GM12874 (cell line): ENCODE results near the gene KIAA1217.

Experiments
- TF ChIP-seq, protein P1 (sequence below): IDR thresholded peaks from 2 replicates; pipeline ENCODE4 v1.5.1; 2011; ENCODE audit warnings: low read depth, mild to moderate bottlenecking, control low read depth, low read length, moderate library complexity; ENCODE audit not compliant: insufficient read depth

Gene KIAA1217

DNA sequence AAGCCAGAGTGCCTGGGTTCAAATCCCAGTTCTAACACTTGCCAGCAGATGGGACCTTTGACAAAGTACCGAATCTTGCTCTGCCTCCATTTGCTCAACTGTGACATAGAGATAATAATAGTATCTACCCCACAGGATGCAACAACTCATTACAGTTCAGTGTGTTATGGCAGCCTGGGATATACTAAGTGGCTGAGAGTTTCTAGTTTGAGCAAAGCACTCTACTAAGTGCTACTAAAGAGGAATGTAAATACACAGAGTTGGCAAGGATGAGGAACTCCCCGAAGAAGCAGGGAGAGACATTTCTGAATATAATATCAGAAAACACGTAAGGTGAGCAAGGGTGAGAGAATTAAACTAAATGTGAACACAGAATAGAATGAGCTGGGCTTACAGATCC, 271.5 kb downstream of the KIAA1217 start:
- TF ChIP-seq, protein P1, sequence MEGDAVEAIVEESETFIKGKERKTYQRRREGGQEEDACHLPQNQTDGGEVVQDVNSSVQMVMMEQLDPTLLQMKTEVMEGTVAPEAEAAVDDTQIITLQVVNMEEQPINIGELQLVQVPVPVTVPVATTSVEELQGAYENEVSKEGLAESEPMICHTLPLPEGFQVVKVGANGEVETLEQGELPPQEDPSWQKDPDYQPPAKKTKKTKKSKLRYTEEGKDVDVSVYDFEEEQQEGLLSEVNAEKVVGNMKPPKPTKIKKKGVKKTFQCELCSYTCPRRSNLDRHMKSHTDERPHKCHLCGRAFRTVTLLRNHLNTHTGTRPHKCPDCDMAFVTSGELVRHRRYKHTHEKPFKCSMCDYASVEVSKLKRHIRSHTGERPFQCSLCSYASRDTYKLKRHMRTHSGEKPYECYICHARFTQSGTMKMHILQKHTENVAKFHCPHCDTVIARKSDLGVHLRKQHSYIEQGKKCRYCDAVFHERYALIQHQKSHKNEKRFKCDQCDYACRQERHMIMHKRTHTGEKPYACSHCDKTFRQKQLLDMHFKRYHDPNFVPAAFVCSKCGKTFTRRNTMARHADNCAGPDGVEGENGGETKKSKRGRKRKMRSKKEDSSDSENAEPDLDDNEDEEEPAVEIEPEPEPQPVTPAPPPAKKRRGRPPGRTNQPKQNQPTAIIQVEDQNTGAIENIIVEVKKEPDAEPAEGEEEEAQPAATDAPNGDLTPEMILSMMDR: no peak

DNA sequence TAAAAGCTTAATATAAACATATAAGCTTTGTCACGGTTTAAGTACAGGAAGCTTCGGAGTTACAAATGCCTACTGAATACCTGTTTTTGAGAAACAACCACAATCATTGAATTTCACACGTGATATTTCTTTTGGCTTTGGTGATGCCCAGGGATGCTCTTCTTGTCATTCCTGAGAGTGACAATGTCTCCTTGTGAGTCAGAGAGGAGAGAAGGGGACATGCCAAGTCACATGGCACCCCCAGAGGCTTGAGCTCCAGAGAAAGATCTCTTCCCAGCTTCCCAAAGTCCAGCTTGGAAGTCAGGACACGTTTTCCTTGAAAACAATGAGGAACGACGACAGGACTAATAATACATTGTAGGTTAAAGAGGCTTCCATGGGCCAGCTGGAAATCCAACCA, 272.3 kb downstream of the KIAA1217 start:
- TF ChIP-seq, protein P1: no peak

DNA sequence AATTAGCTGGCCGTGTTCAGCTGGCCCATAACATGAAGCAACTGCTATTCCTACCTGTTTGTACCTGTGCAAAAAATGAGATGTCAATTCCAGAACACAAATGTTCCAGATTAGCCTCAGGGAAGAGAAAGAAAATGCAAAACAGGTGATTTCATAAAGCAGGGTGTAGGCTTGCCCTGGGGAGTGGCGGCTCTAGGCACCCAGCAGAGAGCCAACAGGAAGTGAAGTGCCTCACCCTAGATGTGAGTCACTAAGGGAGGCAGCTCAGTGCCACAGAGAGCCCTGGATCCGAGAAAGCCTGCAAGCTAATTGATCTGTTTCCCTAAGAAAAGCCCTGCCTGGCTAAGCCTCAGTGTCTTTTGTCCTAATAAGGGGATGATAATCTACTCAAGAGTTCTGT, 274.8 kb downstream of the KIAA1217 start:
- TF ChIP-seq, protein P1: no peak

DNA sequence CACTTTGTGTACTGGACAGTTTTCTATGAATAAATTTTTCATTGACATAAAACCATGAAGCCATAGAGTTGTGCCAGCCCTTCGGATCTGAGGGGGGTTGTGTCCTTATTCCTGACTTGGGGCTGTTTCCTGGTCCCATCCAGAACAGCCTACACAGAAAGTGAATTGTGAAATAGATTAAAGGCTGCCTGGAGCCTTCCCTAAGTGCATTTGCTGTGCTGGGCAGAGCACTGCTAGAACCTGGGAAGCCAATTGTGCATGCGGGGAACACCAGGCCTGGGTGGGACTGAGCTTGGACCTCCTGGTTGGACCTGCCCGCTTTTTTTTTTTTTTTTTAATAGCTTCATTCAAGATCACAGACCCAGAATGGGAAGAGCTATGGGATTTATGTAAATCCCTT, 275.8 kb downstream of the KIAA1217 start:
- TF ChIP-seq, protein P1: no peak

DNA sequence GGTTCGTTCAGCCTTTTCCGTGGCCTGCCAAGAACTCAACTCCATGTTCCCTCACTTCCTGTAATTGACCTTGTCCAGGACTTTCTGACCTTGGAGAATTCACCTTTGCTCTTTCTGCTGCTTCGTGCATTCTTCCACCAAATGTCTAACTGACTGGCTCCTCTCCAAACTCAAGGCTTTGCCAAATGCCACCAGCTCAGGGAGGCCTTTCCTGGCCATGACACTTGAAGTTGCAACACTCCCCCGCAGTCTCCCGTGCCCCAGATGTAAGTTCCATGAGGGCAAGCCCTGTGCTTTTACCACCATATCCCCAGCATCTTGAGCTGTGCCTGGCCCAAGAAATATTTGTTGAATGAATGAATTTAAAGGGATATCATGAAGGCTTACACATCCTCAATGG, 276.4 kb downstream of the KIAA1217 start:
- TF ChIP-seq, protein P1: no peak

DNA sequence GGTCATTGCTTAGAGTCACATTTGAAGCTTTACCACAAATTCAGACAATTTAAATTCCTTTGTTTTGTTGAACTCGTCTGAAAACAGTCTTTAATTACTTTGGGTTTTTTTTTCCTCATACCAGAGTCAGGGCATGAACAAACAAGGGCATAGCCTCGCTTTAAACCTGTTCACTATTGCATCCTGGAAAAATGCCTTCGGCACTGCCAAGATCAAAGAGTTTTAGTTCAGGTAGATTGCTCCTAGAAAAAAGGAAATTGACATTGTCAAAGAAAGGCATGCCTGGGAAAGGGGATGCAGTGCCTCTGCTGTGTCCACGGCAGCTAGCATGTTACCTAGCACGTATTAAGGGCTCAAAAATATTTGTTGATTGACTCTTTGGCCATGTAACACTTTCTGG, 279.7 kb downstream of the KIAA1217 start:
- TF ChIP-seq, protein P1: no peak

DNA sequence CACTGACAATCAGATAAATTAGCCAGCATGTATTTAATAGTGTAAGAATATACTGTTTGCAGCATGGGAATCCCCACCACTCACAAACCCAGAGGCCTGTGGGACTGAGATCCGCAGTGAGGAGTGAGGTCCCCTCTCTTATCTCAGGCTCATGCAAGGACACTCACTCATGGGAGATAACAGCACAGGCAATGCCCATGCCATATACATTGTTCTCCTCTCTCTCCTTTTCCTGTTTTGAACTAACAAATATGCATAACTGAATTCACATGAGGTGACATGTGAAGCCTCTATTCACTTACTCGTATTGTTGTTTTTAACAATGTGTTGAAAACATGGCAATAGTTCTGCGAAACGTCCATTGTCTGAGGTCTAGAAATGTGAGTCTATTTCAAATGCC, 284.2 kb downstream of the KIAA1217 start:
- TF ChIP-seq, protein P1: no peak

DNA sequence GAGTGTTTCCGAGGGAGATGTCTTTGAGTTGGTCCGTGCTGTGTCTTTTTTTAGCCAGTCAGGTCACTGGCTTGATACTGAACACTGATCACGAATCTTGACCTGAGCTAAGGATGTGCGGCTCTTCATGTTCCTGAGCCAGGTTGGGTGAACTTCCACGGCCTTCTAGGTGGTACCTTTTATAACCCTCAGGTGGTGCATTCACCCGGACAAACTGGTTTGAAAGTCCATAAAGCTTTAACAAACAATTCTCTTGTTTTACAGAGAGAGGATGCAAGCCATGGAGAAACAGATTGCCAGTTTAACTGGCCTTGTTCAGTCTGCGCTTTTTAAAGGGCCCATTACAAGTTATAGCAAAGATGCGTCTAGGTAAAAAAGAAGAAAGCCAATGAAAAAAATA, 285.3 kb downstream of the KIAA1217 start:
- TF ChIP-seq, protein P1: no peak
